ENCODE measurements around the gene MRPL32. TPM values are rescaled to one million over a fixed set of nuclear protein-coding genes. Genes with fewer than 3 reads are reported as not detected.

MRPL32 gene
- total and polyA plus RNA-seq, 2 of the 13 experiments (the other 11 are each of a cell fraction or from before 2014, with no cell fraction given): 39.0 to 81.2 TPM

DNA sequence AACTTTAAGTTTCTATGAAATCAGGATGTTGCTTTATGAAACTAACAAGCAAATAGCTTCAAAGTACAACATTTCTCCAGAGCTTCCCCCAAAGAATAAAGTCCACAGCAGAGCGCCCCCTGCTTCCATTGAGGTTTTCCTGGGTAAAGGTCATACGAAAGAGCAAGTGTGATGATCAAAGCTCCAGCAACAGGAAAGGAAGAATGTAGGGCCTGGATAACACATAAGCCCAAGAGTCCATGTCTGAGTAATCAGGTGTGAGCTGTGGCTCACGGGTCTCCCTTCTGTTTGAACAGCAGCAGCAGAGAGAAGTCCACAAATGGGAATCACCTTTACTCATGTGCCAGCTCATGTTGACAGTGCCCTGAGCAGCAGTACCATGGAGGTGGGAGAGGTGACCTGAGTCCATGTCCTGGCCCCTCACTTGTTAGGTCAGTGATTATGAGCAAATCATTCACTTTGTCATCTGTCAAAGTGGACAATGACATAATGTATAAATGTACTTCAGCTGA, 50.5 kb downstream of the MRPL32 start (continued):
- no peak for TF ChIP-seq ZNF569 (CRISPR knock-in tag; IDR thresholded peaks at IDR 0.05; ENCODE audit: borderline replicate concordance)
- no peak for TF ChIP-seq IKZF1 (IDR thresholded peaks at IDR 0.05)
- no peak for TF ChIP-seq CBX1 (IDR thresholded peaks at IDR 0.05; ENCODE audit: low read depth)
- 0 out of 2 replicates have a peak, but pooled peaks have one; percentile 14 for TF ChIP-seq MAFF (IDR thresholded peaks at IDR 0.05; ENCODE audit: low read depth, low read length)
- no peak for TF ChIP-seq TCF7L2 (IDR thresholded peaks at IDR 0.05; ENCODE audit: low read depth, low read length)
- no peak for TF ChIP-seq NR1H2 (CRISPR knock-in tag; IDR thresholded peaks at IDR 0.05; ENCODE audit: borderline replicate concordance, low read depth)
- no peak for TF ChIP-seq NCOA2 (CRISPR knock-in tag; IDR thresholded peaks at IDR 0.05)
- peak; percentile 49; the same call in 1 of the 2 replicates for TF ChIP-seq HMG20A (CRISPR knock-in tag; IDR thresholded peaks at IDR 0.05; ENCODE audit: borderline replicate concordance)
- peak; percentile 75 for TF ChIP-seq FOXA1 (IDR thresholded peaks at IDR 0.05)
- peak; percentile 60 for TF ChIP-seq FOXA1 (CRISPR knock-in tag; IDR thresholded peaks at IDR 0.05)
- no peak for TF ChIP-seq HOXA7 (CRISPR knock-in tag; IDR thresholded peaks at IDR 0.05)
- TF ChIP-seq, protein P1, sequence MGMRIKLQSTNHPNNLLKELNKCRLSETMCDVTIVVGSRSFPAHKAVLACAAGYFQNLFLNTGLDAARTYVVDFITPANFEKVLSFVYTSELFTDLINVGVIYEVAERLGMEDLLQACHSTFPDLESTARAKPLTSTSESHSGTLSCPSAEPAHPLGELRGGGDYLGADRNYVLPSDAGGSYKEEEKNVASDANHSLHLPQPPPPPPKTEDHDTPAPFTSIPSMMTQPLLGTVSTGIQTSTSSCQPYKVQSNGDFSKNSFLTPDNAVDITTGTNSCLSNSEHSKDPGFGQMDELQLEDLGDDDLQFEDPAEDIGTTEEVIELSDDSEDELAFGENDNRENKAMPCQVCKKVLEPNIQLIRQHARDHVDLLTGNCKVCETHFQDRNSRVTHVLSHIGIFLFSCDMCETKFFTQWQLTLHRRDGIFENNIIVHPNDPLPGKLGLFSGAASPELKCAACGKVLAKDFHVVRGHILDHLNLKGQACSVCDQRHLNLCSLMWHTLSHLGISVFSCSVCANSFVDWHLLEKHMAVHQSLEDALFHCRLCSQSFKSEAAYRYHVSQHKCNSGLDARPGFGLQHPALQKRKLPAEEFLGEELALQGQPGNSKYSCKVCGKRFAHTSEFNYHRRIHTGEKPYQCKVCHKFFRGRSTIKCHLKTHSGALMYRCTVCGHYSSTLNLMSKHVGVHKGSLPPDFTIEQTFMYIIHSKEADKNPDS (CRISPR knock-in tag; IDR thresholded peaks at IDR 0.05): no peak
- TF ChIP-seq ZNF317 (CRISPR knock-in tag; IDR thresholded peaks at IDR 0.05): 0 out of 2 replicates have a peak, but pooled peaks have one; percentile 49
- no peak for TF ChIP-seq MZF1 (CRISPR knock-in tag; IDR thresholded peaks at IDR 0.05; ENCODE audit: borderline replicate concordance)
- TF ChIP-seq NFYB (CRISPR knock-in tag; IDR thresholded peaks at IDR 0.05): no peak
- TF ChIP-seq, protein P2, sequence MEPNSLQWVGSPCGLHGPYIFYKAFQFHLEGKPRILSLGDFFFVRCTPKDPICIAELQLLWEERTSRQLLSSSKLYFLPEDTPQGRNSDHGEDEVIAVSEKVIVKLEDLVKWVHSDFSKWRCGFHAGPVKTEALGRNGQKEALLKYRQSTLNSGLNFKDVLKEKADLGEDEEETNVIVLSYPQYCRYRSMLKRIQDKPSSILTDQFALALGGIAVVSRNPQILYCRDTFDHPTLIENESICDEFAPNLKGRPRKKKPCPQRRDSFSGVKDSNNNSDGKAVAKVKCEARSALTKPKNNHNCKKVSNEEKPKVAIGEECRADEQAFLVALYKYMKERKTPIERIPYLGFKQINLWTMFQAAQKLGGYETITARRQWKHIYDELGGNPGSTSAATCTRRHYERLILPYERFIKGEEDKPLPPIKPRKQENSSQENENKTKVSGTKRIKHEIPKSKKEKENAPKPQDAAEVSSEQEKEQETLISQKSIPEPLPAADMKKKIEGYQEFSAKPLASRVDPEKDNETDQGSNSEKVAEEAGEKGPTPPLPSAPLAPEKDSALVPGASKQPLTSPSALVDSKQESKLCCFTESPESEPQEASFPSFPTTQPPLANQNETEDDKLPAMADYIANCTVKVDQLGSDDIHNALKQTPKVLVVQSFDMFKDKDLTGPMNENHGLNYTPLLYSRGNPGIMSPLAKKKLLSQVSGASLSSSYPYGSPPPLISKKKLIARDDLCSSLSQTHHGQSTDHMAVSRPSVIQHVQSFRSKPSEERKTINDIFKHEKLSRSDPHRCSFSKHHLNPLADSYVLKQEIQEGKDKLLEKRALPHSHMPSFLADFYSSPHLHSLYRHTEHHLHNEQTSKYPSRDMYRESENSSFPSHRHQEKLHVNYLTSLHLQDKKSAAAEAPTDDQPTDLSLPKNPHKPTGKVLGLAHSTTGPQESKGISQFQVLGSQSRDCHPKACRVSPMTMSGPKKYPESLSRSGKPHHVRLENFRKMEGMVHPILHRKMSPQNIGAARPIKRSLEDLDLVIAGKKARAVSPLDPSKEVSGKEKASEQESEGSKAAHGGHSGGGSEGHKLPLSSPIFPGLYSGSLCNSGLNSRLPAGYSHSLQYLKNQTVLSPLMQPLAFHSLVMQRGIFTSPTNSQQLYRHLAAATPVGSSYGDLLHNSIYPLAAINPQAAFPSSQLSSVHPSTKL (CRISPR knock-in tag; IDR thresholded peaks at IDR 0.05): peak; percentile 89
- no peak for TF ChIP-seq MXD1 (CRISPR knock-in tag; IDR thresholded peaks at IDR 0.05)
- TF ChIP-seq MYC (CRISPR knock-in tag; IDR thresholded peaks at IDR 0.05; ENCODE audit: borderline replicate concordance): no peak
- no peak for TF ChIP-seq ZSCAN25 (CRISPR knock-in tag; IDR thresholded peaks at IDR 0.05)
- no peak for TF ChIP-seq ZNF232 (CRISPR knock-in tag; IDR thresholded peaks at IDR 0.05; ENCODE audit: borderline replicate concordance)
- TF ChIP-seq EP300 (IDR thresholded peaks at IDR 0.05; ENCODE audit: low read depth in 2 of 2, low read length in 2 of 2): peak in 1 of 2 experiments; percentile 78; a peak in 2 of 4 replicates
- no peak for TF ChIP-seq EP300 (CRISPR knock-in tag; IDR thresholded peaks at IDR 0.05; ENCODE audit: borderline replicate concordance)
- TF ChIP-seq TOPORS (CRISPR knock-in tag; IDR thresholded peaks at IDR 0.05): no peak
- TF ChIP-seq GATAD2A (CRISPR knock-in tag; IDR thresholded peaks at IDR 0.05): peak; percentile 55; the same call in 1 of the 2 replicates
- TF ChIP-seq ZNF562 (CRISPR knock-in tag; IDR thresholded peaks at IDR 0.05; ENCODE audit: borderline replicate concordance): no peak
- no peak for TF ChIP-seq ZNF30 (CRISPR knock-in tag; IDR thresholded peaks at IDR 0.05)
- TF ChIP-seq TBP (CRISPR knock-in tag; IDR thresholded peaks at IDR 0.05): no peak
- TF ChIP-seq ZBTB21 (CRISPR knock-in tag; IDR thresholded peaks at IDR 0.05): peak; percentile 92
- no peak for TF ChIP-seq ZNF251 (CRISPR knock-in tag; IDR thresholded peaks at IDR 0.05)
